H1 (cell line): ENCODE data around the gene ISG15. TPM values are rescaled to one million over a fixed set of nuclear protein-coding genes. Genes with fewer than 3 reads are reported as not detected.
"Not testable (repeated sequence)": the region's sequence is repeated elsewhere in the genome, so short reads cannot be mapped to it uniquely, and the experiment has no call there.

Experiments used
- CTCF ChIA-PET: fragments of 300-600 bp; sonication (Branson Sonifier 250); formaldehyde crosslinking; loops from one replicate; lab custom pipeline; 2021; ENCODE audit not compliant: partially characterized antibody; lab: Charles Lee
- POLR2A ChIA-PET: fragments of 300-600 bp; sonication (Branson Sonifier 250); formaldehyde crosslinking; loops from one replicate; lab custom pipeline; 2021; ENCODE audit warnings: inconsistent platforms; ENCODE audit not compliant: partially characterized antibody; lab: Charles Lee
- DNase-seq, 2 experiments: peaks; one replicate each; pipeline versions ENCODE4 v3.0.0 to v3.0.0-alpha.2; 2010 to 2022; ENCODE audit warnings: low spot score in 2 of 2, low read depth in 1 of 2, mixed read lengths in 1 of 2
- FAIRE-seq: peaks from 2 replicates; lab custom pipeline; 2011; peaks lifted over from hg19 to GRCh38; lab: Jason Lieb, UNC
- H2AFZ ChIP-seq: 2 replicates; pipeline ENCODE4 v1.8.1; 2012; ENCODE audit warnings: low read length, inconsistent platforms
- H2AK5ac ChIP-seq: 2 replicates; pipeline ENCODE4 v1.6.1; 2013; ENCODE audit warnings: low read depth, low read length
- H2BK120ac ChIP-seq: replicated peaks from 2 replicates; pipeline ENCODE3; 2013; ENCODE audit warnings: low read depth, low read length, inconsistent platforms
- H2BK12ac ChIP-seq: 2 replicates; pipeline ENCODE4 v1.6.1; 2013; ENCODE audit warnings: low read depth, low read length
- H2BK15ac ChIP-seq: 2 replicates; pipeline ENCODE4 v1.6.1; 2013; ENCODE audit warnings: low read length
- H2BK20ac ChIP-seq: 2 replicates; pipeline ENCODE4 v1.6.1; 2013; ENCODE audit warnings: low read length
- H2BK5ac ChIP-seq: 2 replicates; pipeline ENCODE4 v1.6.1; 2013; ENCODE audit warnings: low read depth, low read length
- H3K14ac ChIP-seq: 2 replicates; pipeline ENCODE4 v1.6.1; 2013; ENCODE audit warnings: inconsistent platforms; ENCODE audit not compliant: insufficient read length
- H3K18ac ChIP-seq: 2 replicates; pipeline ENCODE4 v1.6.1; 2013; ENCODE audit warnings: low read length; ENCODE audit errors: extremely low read depth
- H3K23ac ChIP-seq: 2 replicates; pipeline ENCODE4 v1.6.1; 2013; ENCODE audit warnings: inconsistent platforms; ENCODE audit not compliant: insufficient read length
- H3K23me2 ChIP-seq: 2 replicates; pipeline ENCODE4 v1.6.1; 2013; ENCODE audit warnings: low read depth, low read length
- H3K27ac ChIP-seq: 2 replicates; pipeline ENCODE4 v1.6.1; 2011; ENCODE audit warnings: low read depth, low read length, inconsistent platforms
- H3K27me3 ChIP-seq, 4 experiments: replicated peaks in 1 of 4; 1 replicate in 1 of 4; 2 replicates in 3 of 4; pipeline versions ENCODE4 v1.6.1 to v1.8.1; 2011 to 2013; ENCODE audit warnings: low read length in 3 of 4, mild to moderate bottlenecking in 3 of 4, inconsistent platforms in 2 of 4, mixed read lengths in 2 of 4, moderate library complexity in 1 of 4; ENCODE audit not compliant: control insufficient read depth in 3 of 4, insufficient read depth in 3 of 4; ENCODE audit errors: extremely low read depth in 1 of 4
- H3K36me3 ChIP-seq, 4 experiments: 2 replicates each; pipeline versions ENCODE4 v1.6.1 to v1.8.1; 2011 to 2013; ENCODE audit warnings: mild to moderate bottlenecking in 4 of 4, low read length in 3 of 4, moderate library complexity in 2 of 4, control low read depth in 1 of 4, inconsistent platforms in 1 of 4; ENCODE audit not compliant: insufficient read depth in 4 of 4, control insufficient read depth in 2 of 4
- H3K4ac ChIP-seq: replicated peaks from 2 replicates; pipeline ENCODE3; 2013; ENCODE audit warnings: low read length, low read depth, mixed read lengths, inconsistent platforms; ENCODE audit not compliant: insufficient read length
- H3K4me1 ChIP-seq, 4 experiments: replicated peaks in 1 of 4; 1 replicate in 1 of 4; 2 replicates in 3 of 4; pipeline versions ENCODE4 v1.6.1 to v1.8.1; 2011 to 2013; ENCODE audit warnings: low read length in 3 of 4, inconsistent platforms in 2 of 4, mixed read lengths in 1 of 4; ENCODE audit not compliant: insufficient read depth in 4 of 4, control insufficient read depth in 3 of 4
- H3K4me2 ChIP-seq, 2 experiments: 2 replicates each; pipeline versions ENCODE4 v1.6.1 to v1.8.1; 2011 to 2013; ENCODE audit warnings: low read depth in 2 of 2, low read length in 2 of 2, control low read depth in 1 of 2, inconsistent platforms in 1 of 2, mild to moderate bottlenecking in 1 of 2; ENCODE audit not compliant: insufficient read depth in 1 of 2
- H3K4me3 ChIP-seq, 4 experiments: fragments of 200-600, 300-600 bp in 1 of 4; sonication (generic), shearing (Covaris generic), sonication (Bioruptor Twin) in 1 of 4; 2 replicates each; pipeline versions ENCODE4 v1.5.1 to v1.8.1; 2011 to 2016; ENCODE audit warnings: low read length in 4 of 4, low read depth in 3 of 4, control low read depth in 2 of 4, inconsistent platforms in 2 of 4, mild to moderate bottlenecking in 2 of 4, mixed read lengths in 1 of 4, moderate library complexity in 1 of 4; ENCODE audit not compliant: insufficient read depth in 2 of 4; ENCODE audit errors: extremely low read depth in 1 of 4
- H3K56ac ChIP-seq: replicated peaks from 2 replicates; pipeline ENCODE3; 2013; ENCODE audit warnings: low read depth, mild to moderate bottlenecking, mixed read lengths, low read length, inconsistent platforms; ENCODE audit not compliant: insufficient read length
- H3K79me1 ChIP-seq: 2 replicates; pipeline ENCODE4 v1.6.1; 2013; ENCODE audit warnings: low read depth, low read length, control low read depth
- H3K79me2 ChIP-seq, 2 experiments: 2 replicates each; pipeline versions ENCODE4 v1.6.1 to v1.8.1; 2012 to 2013; ENCODE audit warnings: low read length in 2 of 2, mild to moderate bottlenecking in 2 of 2, inconsistent platforms in 1 of 2; ENCODE audit not compliant: insufficient read depth in 2 of 2, control insufficient read depth in 1 of 2
- H3K9ac ChIP-seq, 4 experiments: replicated peaks in 1 of 4; 1 replicate in 1 of 4; 2 replicates in 3 of 4; pipeline versions ENCODE4 v1.6.1 to v1.8.1; 2011 to 2013; ENCODE audit warnings: low read depth in 3 of 4, low read length in 3 of 4, control low read depth in 2 of 4, mild to moderate bottlenecking in 2 of 4, moderate library complexity in 2 of 4, inconsistent platforms in 1 of 4; ENCODE audit errors: extremely low read depth in 1 of 4
- H3K9me3 ChIP-seq, 2 experiments: 2 replicates each; pipeline versions ENCODE4 v1.6.1 to v1.8.1; 2012 to 2013; ENCODE audit warnings: mild to moderate bottlenecking in 2 of 2, moderate library complexity in 2 of 2, control low read depth in 1 of 2, inconsistent platforms in 1 of 2, low read depth in 1 of 2, low read length in 1 of 2, mixed read lengths in 1 of 2; ENCODE audit not compliant: insufficient read depth in 2 of 2
- H4K20me1 ChIP-seq, 2 experiments: replicated peaks in 1 of 2; 2 replicates each; pipeline versions ENCODE3 to v1.8.1; 2011 to 2013; ENCODE audit warnings: inconsistent platforms in 2 of 2, low read length in 2 of 2, mild to moderate bottlenecking in 1 of 2; ENCODE audit not compliant: insufficient read depth in 2 of 2, control insufficient read depth in 1 of 2
- H4K5ac ChIP-seq: 2 replicates; pipeline ENCODE4 v1.6.1; 2013; ENCODE audit warnings: low read length, low read depth, mixed read lengths, inconsistent platforms; ENCODE audit not compliant: insufficient read length
- H4K8ac ChIP-seq: 2 replicates; pipeline ENCODE4 v1.8.0; 2013; ENCODE audit warnings: mild to moderate bottlenecking, moderate library complexity, low read length, inconsistent platforms; ENCODE audit not compliant: insufficient read depth; ENCODE audit errors: extremely low read depth
- H4K91ac ChIP-seq: replicated peaks from 2 replicates; pipeline ENCODE3; 2013; ENCODE audit warnings: low read length, mixed read lengths, inconsistent platforms; ENCODE audit not compliant: insufficient read length
- WGBS, 2 experiments: shearing (Covaris generic) in 1 of 2; methylation state at CpG; one replicate each; pipeline versions ENCODE4 v1.1.6 to v1.1.7; 2013 to 2015; ENCODE audit warnings: low lambda C conversion rate in 2 of 2, mixed read lengths in 2 of 2, inconsistent platforms in 1 of 2, low coverage in 1 of 2, missing lambda C conversion rate in 1 of 2; ENCODE audit not compliant: insufficient replicate concordance in 2 of 2, insufficient coverage in 1 of 2, insufficient read length in 1 of 2; ENCODE audit errors: extremely low coverage in 1 of 2, missing lambda C conversion rate in 1 of 2; 5-methylcytosine and 5-hydroxymethylcytosine counted together
- polyA plus RNA-seq, 7 experiments: library from polyadenylated mRNA; depleted of rRNA in 3 of 7; stranded (reverse) in 5 of 7; unstranded in 2 of 7; fragments of >200 nt in 5 of 7; fragments of 200-250 nt in 2 of 7; gene quantifications; 1 replicate in 5 of 7; 2 replicates in 1 of 7; 4 replicates in 1 of 7; pipeline versions ENCODE4 v1.2.1 to v1.2.3, GENCODE V29; 2011 to 2013; ENCODE audit warnings: missing spikeins in 2 of 7, mixed read lengths in 2 of 7
- total RNA-seq: library from RNA; stranded (reverse); fragmentation: NEBNext Ultra II Directional; extraction: Animal tissue kit (Norgen Biotek cat#: 25700); gene quantifications from 2 replicates; pipeline ENCODE4 v1.2.1, GENCODE V29; 2021

The ISG15 gene
- total and polyA plus RNA-seq, 2 of the 8 experiments (the other 6 are each of a cell fraction or from before 2014, with no cell fraction given), result 29.3 to 121 TPM

DNA sequence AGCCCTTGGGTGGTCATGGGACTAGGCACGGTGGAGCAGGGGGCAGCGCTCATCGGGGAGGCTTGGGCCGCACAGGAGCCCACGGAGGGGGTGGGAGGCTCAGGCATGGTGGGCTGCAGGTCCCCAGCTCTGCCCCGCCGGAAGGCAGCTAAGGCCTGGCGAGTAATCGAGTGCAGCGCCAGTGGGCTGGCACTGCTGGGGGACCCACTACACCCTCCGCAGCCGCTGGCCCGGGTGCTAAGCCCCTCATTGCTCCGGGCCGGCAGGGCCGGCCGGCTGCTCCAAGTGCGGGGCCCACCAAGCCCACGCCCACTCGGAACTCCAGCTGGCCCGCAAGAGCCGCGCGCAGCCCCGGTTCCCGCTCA, 5.0 kb downstream of the ISG15 start:
- ChIA-PET CTCF (interaction anchor here (0.7 to 7.8 kb wide), 14 partner anchors 11 to 156 kb away, joined by 3 to 74 read pairs (median 6); partner anchors contain the start of genes HES4, PERM1 and RNF223), POLR2A (interaction anchor here (1.7 to 14.9 kb wide), 3 partner anchors 11 to 18 kb away, joined by 8 to 245 read pairs (median 11); no protein-coding TSS in a partner anchor)
- H2BK5ac ChIP-seq, H3K23ac ChIP-seq, H2BK120ac ChIP-seq, FAIRE-seq, DNase-seq, H3K4me2 ChIP-seq, H3K9me3 ChIP-seq, H3K14ac ChIP-seq, H3K27me3 ChIP-seq, H4K5ac ChIP-seq, H4K8ac ChIP-seq, H2BK15ac ChIP-seq, H3K4ac ChIP-seq, H4K91ac ChIP-seq, H2AFZ ChIP-seq, H4K20me1 ChIP-seq, H2BK12ac ChIP-seq, H3K79me1 ChIP-seq, H2BK20ac ChIP-seq, H3K56ac ChIP-seq, H3K79me2 ChIP-seq, H3K18ac ChIP-seq, H3K9ac ChIP-seq, H3K4me3 ChIP-seq, H3K27ac ChIP-seq, H2AK5ac ChIP-seq: not testable (repeated sequence)
- H3K4me1 ChIP-seq, result peaks cover 2 to 36% (median 27%) of the 10 kb centered on the region in 4 experiments
- H3K23me2 ChIP-seq, result peaks cover 11% of the 10 kb centered on the region
- 92% methylated on average over 15 of the region's 26 CpGs; no CpG with 5 or more reads in 1 of the 2 experiments for WGBS, 2 experiments
- peaks cover 0 to 14% (median 1%) of the 10 kb centered on the region in 4 experiments; a peak in 3 of 8 replicates for H3K36me3 ChIP-seq
